ENCODE data around the gene PDF. TPM values are rescaled to one million over a fixed set of nuclear protein-coding genes. Genes with fewer than 3 reads are reported as not detected.

PDF gene, protein sequence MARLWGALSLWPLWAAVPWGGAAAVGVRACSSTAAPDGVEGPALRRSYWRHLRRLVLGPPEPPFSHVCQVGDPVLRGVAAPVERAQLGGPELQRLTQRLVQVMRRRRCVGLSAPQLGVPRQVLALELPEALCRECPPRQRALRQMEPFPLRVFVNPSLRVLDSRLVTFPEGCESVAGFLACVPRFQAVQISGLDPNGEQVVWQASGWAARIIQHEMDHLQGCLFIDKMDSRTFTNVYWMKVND
- 19.4 and 20.1 TPM in 2 replicates for total RNA-seq
- long read RNA-seq: 0 reads

DNA sequence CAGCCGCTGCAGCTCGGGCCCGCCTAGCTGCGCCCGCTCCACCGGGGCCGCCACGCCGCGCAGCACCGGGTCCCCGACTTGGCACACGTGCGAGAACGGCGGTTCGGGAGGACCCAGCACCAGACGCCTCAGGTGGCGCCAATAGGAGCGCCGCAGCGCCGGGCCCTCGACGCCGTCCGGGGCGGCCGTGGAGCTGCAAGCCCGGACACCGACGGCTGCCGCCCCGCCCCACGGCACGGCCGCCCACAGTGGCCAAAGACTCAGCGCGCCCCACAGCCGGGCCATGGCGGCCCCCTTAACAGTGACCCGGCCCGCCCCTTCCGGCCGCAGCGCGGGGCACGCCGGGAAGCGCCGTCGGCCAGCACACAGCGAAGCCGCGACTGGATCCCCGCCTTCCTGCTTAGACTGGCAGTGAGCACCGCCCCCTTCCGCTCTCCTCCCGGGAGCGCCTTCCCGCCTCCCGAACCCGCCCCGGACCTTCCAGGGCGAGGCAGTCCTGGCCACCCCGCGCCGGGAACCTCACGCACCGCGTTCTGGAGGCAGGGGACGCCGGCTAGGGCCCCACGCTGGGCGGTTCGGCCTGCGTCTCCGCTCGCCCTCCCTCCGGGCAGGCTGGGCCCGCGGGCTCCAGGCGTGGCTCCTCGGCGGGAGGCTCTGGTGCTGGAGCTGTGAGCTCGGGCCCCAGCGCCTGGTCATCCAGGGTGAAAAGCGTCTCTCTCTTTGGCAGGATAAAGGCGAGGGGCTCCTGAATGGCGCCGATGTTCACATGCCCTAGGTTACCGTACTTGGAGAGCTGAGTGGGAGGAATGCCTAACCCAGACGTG, at the start of gene PDF:
Gene PDF (minus strand): TSS at position 303 of the 824 bp plus-strand sequence. CDS start 18 bp downstream, at position 285.
- peaks cover 13% of the 10 kb centered on the region for H3K36me3 Mint-ChIP-seq (ENCODE audit: low read depth)
- peak; percentile 87 for DNase-seq (ENCODE audit: low read depth, low spot score)
- peak within 1 kb of the TSS; percentile 88 for H3K4me3 Mint-ChIP-seq
- H3K9me3 Mint-ChIP-seq: no peaks in the 10 kb centered on the region
- H3K27ac Mint-ChIP-seq (ENCODE audit: unreplicated experiment): peak within 1 kb of the TSS; percentile 50
- no peaks in the 10 kb centered on the region for H3K27me3 Mint-ChIP-seq (ENCODE audit: low read depth)
- H3K4me1 Mint-ChIP-seq: peaks cover 27% of the 10 kb centered on the region
- TF ChIP-seq, protein P1, sequence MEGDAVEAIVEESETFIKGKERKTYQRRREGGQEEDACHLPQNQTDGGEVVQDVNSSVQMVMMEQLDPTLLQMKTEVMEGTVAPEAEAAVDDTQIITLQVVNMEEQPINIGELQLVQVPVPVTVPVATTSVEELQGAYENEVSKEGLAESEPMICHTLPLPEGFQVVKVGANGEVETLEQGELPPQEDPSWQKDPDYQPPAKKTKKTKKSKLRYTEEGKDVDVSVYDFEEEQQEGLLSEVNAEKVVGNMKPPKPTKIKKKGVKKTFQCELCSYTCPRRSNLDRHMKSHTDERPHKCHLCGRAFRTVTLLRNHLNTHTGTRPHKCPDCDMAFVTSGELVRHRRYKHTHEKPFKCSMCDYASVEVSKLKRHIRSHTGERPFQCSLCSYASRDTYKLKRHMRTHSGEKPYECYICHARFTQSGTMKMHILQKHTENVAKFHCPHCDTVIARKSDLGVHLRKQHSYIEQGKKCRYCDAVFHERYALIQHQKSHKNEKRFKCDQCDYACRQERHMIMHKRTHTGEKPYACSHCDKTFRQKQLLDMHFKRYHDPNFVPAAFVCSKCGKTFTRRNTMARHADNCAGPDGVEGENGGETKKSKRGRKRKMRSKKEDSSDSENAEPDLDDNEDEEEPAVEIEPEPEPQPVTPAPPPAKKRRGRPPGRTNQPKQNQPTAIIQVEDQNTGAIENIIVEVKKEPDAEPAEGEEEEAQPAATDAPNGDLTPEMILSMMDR (conservative IDR thresholded peaks at IDR 0.05): no peak

DNA sequence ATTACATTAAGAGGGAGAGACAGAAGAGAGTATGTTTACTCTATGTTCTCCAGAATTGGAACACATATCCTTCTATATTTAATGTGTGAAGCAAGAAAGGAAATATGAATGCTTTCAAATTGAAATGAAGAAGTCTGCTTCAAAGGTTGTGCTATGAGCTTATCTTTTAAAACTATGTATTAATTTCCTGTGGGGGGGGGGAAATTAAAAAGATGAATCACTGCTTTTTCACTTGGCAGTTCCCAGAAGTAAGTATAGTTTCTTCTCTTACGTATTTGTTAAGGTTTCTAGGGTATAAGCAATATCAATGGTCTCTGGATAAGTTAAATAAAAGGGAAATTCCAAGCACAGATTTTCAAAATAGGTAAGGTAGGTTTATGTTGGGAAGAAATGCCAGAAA, 48.4 kb upstream of the PDF start:
- no peak overlapping the region for H3K27ac Mint-ChIP-seq (ENCODE audit: unreplicated experiment)

DNA sequence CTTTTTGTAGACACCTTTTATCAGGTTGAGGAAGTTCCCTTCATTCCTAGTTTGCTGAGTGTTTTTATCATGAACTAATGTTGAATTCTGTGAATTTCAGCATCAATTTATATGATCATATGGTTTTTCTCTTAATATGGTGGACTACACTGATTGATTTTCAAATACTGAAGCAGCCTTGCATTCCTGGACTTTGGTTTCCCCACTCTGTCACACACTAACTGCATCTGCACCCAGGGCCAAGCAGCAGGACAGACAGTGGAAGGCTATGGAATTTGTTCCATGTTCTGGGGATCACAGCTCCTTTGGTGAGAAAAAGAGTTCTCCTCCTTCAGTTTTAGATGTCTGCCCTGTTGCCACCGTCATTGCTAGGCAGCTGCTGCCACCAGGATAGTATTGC, 47.6 kb upstream of the PDF start:
- peaks cover 21% of the 10 kb centered on the region for H3K36me3 Mint-ChIP-seq (ENCODE audit: low read depth)
- H3K27me3 Mint-ChIP-seq (ENCODE audit: low read depth): no peaks in the 10 kb centered on the region
- no peak for DNase-seq (ENCODE audit: low read depth, low spot score)
- TF ChIP-seq, protein P1 (conservative IDR thresholded peaks at IDR 0.05): no peak
- H3K4me3 Mint-ChIP-seq: no peak overlapping the region
- no peak overlapping the region for H3K27ac Mint-ChIP-seq (ENCODE audit: unreplicated experiment)
- no peaks in the 10 kb centered on the region for H3K9me3 Mint-ChIP-seq
- H3K4me1 Mint-ChIP-seq: peaks cover 4% of the 10 kb centered on the region

More for the DNA sequence above, 48.4 kb upstream of the PDF start:
- Mint-ChIP-seq H3K9me3 (no peaks in the 10 kb centered on the region), H3K36me3 (ENCODE audit: low read depth) (peaks cover 21% of the 10 kb centered on the region), H3K27me3 (ENCODE audit: low read depth) (no peaks in the 10 kb centered on the region), H3K4me1 (peaks cover 8% of the 10 kb centered on the region), H3K4me3 (no peak overlapping the region)
- TF ChIP-seq, protein P1 (conservative IDR thresholded peaks at IDR 0.05): no peak
- DNase-seq (ENCODE audit: low read depth, low spot score): no peak

DNA sequence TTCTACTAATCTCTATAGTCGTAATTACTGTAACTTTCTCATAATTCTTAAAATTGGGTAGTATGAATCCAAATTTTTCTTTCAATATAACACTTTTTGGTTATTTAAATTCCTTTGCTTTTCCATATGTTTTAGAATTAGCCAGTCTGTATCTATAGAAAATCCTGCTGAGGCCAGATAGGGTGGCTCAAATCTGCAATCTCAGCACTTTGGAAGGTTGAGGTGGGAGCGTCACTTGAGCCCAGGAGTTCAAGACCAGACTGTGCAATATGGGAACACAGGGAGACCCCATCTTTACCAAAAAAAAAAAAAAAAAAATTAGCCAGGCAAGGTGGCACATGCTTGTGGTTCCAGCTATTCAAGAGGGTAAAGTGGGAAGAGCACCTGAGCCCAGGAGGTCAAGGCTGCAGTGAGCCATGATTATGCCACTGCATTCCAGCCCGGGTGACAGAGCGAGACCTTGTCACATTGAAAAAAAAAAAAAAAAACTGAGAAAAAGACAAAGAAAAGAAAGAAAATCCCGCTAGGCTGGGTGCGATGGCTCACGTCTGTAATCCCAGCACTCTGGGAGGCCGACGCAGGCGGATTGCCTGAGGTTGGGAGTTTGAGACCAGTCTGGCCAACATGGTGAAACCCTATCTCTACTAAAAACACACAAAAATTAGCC, 46.1 kb upstream of the PDF start:
- Mint-ChIP-seq H3K36me3 (ENCODE audit: low read depth) (peaks cover 17% of the 10 kb centered on the region), H3K9me3 (no peaks in the 10 kb centered on the region), H3K4me3 (no peak overlapping the region), H3K4me1 (peaks cover 4% of the 10 kb centered on the region), H3K27me3 (ENCODE audit: low read depth) (no peaks in the 10 kb centered on the region), H3K27ac (ENCODE audit: unreplicated experiment) (no peak overlapping the region)
- no peak for DNase-seq (ENCODE audit: low read depth, low spot score)
- TF ChIP-seq, protein P1 (conservative IDR thresholded peaks at IDR 0.05): no peak

DNA sequence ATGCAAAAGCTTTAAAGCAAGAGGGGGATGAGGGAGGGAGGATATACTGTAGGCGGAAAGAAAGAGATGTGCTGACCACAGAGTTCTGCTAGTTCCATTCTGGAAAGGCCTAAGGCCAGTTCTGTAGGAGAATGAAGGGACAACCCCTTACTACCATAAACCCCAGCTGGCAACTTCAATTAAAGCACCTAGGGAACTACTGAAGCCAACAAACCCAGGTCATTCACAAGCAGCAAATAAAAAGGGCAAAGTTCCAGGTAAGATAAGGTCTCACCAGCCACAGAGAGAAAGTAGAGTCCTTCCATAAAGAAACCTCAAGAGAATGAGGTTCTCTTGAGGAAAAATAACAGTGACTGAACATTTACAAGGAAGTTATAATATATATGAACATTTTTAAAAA, 42.6 kb upstream of the PDF start:
- Mint-ChIP-seq H3K27me3 (ENCODE audit: low read depth) (no peaks in the 10 kb centered on the region), H3K9me3 (no peaks in the 10 kb centered on the region), H3K27ac (ENCODE audit: unreplicated experiment) (peak overlapping the region; percentile 64), H3K4me3 (no peak overlapping the region), H3K36me3 (ENCODE audit: low read depth) (peaks cover 17% of the 10 kb centered on the region), H3K4me1 (peaks cover 4% of the 10 kb centered on the region)
- DNase-seq (ENCODE audit: low read depth, low spot score): no peak
- TF ChIP-seq, protein P1 (conservative IDR thresholded peaks at IDR 0.05): no peak

Data from neural crest cell (in vitro differentiated cells).